ENCODE data around the gene RLBP1. TPM values are rescaled to one million over a fixed set of nuclear protein-coding genes. Genes with fewer than 3 reads are reported as not detected.

Gene RLBP1
- total and polyA plus RNA-seq, 10 of the 15 experiments (the other 5 are each of a cell fraction or from before 2014, with no cell fraction given) = 0.06 TPM; not detected in 9

DNA sequence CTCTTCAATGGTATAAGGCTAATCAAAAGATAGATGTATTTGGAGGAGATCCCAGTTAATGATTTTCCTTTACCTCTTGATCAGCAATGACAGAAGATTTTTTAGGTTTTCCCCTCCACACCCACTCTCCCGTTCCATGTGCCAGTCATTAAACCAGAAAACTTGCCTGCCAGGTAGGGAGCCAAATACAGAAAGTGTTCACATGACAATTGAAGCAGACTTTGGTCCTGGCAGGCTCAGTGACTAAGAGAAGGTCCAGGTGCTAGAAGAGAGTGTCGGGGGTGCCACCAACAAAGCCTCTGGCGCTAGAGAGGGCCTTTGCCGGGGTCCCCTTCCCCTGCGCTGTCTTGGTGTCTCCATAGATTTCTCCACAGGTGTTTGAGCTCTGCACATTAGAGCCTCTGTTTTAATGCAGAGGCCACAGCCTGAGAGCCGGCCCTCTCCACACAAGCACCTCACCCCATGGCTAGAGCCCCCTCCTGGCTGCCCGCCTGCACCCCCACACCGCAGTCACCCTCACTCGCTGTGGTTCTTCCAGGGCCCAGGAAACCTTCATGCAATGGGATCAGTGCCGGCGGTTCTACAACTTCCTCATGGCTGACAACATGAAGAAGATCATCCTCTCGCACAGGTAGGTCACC is 36.4 kb downstream of the RLBP1 start:
- in situ Hi-C loops (cut with MboI) = no loop called here

DNA sequence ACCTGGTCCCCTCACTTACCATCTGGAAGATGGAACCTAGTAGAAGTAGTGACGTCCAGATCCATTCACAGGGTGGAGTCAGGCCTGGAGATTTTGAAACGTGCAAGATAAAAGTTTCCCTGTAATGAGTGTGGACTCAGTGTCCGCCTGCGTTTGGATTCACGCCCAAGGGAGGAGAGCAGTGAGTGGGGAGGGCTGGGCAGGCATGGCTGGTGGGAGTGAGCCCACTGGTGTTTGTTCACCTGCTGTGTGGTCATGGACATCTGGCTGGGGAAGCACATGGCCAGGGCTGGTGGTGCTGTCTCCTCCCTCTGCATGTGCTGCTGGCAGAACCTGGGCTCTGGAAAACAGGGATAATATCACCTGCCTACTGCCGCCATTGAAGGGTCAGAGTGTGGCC is 37.0 kb downstream of the RLBP1 start:
- no peak for FAIRE-seq
- ChIA-PET CTCF (interaction anchor here (1.2 kb wide), 1 partner anchor 13 kb away, joined by 3 read pairs; no protein-coding TSS in a partner anchor), RAD21 (ENCODE audit: unreplicated experiment) (no interaction called here)
- TF ChIP-seq HDGF (IDR thresholded peaks at IDR 0.05) = no peak
- no peak for TF ChIP-seq CHD1 (IDR thresholded peaks at IDR 0.05; ENCODE audit: low read depth, low read length)
- TF ChIP-seq TAF1 (IDR thresholded peaks at IDR 0.05; ENCODE audit: borderline replicate concordance, low read depth, low read length) = no peak
- TF ChIP-seq CHD4 (IDR thresholded peaks at IDR 0.05) = no peak
- TF ChIP-seq, protein P1, sequence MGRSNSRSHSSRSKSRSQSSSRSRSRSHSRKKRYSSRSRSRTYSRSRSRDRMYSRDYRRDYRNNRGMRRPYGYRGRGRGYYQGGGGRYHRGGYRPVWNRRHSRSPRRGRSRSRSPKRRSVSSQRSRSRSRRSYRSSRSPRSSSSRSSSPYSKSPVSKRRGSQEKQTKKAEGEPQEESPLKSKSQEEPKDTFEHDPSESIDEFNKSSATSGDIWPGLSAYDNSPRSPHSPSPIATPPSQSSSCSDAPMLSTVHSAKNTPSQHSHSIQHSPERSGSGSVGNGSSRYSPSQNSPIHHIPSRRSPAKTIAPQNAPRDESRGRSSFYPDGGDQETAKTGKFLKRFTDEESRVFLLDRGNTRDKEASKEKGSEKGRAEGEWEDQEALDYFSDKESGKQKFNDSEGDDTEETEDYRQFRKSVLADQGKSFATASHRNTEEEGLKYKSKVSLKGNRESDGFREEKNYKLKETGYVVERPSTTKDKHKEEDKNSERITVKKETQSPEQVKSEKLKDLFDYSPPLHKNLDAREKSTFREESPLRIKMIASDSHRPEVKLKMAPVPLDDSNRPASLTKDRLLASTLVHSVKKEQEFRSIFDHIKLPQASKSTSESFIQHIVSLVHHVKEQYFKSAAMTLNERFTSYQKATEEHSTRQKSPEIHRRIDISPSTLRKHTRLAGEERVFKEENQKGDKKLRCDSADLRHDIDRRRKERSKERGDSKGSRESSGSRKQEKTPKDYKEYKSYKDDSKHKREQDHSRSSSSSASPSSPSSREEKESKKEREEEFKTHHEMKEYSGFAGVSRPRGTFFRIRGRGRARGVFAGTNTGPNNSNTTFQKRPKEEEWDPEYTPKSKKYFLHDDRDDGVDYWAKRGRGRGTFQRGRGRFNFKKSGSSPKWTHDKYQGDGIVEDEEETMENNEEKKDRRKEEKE (IDR thresholded peaks at IDR 0.05) = no peak
- TF ChIP-seq, protein P2, sequence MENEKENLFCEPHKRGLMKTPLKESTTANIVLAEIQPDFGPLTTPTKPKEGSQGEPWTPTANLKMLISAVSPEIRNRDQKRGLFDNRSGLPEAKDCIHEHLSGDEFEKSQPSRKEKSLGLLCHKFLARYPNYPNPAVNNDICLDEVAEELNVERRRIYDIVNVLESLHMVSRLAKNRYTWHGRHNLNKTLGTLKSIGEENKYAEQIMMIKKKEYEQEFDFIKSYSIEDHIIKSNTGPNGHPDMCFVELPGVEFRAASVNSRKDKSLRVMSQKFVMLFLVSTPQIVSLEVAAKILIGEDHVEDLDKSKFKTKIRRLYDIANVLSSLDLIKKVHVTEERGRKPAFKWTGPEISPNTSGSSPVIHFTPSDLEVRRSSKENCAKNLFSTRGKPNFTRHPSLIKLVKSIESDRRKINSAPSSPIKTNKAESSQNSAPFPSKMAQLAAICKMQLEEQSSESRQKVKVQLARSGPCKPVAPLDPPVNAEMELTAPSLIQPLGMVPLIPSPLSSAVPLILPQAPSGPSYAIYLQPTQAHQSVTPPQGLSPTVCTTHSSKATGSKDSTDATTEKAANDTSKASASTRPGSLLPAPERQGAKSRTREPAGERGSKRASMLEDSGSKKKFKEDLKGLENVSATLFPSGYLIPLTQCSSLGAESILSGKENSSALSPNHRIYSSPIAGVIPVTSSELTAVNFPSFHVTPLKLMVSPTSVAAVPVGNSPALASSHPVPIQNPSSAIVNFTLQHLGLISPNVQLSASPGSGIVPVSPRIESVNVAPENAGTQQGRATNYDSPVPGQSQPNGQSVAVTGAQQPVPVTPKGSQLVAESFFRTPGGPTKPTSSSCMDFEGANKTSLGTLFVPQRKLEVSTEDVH (IDR thresholded peaks at IDR 0.05; ENCODE audit: low read depth, partially characterized antibody) = no peak

More for the DNA sequence above, 36.4 kb downstream of the RLBP1 start:
- H3K9ac ChIP-seq (ENCODE audit: control insufficient read depth, insufficient read depth, low read length) = no peak overlapping the region
- no peak overlapping the region for H3K27ac ChIP-seq (ENCODE audit: control insufficient read depth, insufficient read depth)
- peaks cover 5 to 9% of the 10 kb centered on the region in 2 experiments for H3K36me3 ChIP-seq (ENCODE audit: control insufficient read depth in 2 of 2, insufficient read depth in 2 of 2, low read length in 1 of 2)
- POLR2A ChIA-PET = no interaction called here
- intact Hi-C loops (cut with micrococcal nuclease; ENCODE audit: unreplicated experiment) = no loop called here
- DNase-seq (ENCODE audit: low read depth, low spot score) (no peak), ATAC-seq (no peak), FAIRE-seq (no peak)
- RAD21 ChIA-PET (ENCODE audit: unreplicated experiment) = no interaction called here
- H4K20me1 ChIP-seq (ENCODE audit: control insufficient read depth, insufficient read depth) = no peaks in the 10 kb centered on the region
- SMC1A ChIA-PET (ENCODE audit: uncharacterized antibody, unreplicated experiment) = no interaction called here
- H3K9me3 ChIP-seq (replicated peaks; ENCODE audit: control insufficient read depth, insufficient read depth, low read length) = no peaks in the 10 kb centered on the region
- no TSS peak for BruUV-seq (replicated peaks)
- H3K4me2 ChIP-seq (ENCODE audit: control insufficient read depth, insufficient read depth) = no peak overlapping the region
- WGBS (ENCODE audit: insufficient coverage, insufficient replicate concordance, low lambda C conversion rate, missing lambda C conversion rate) = 95% methylated on average over 12 of the region's 12 CpGs
- H3K4me1 ChIP-seq (ENCODE audit: control insufficient read depth, insufficient read depth, low read length) = peaks cover 4% of the 10 kb centered on the region; the same call in 1 of the 2 replicates
- no peaks in the 10 kb centered on the region for H3K79me2 ChIP-seq (ENCODE audit: control insufficient read depth, insufficient read depth, low read length)
- CTCF ChIA-PET = interaction anchor here (1.4 kb wide), 1 partner anchor 56 kb away, joined by 5 read pairs; no protein-coding TSS in a partner anchor
- H3K4me3 ChIP-seq = no peak overlapping the region
- H3K27me3 ChIP-seq (replicated peaks in 1 of 2; ENCODE audit: control insufficient read depth in 2 of 2, insufficient read depth in 2 of 2, low read length in 1 of 2) = no peaks in the 10 kb centered on the region
- no peak overlapping the region for H2AFZ ChIP-seq (ENCODE audit: control insufficient read depth, low read depth, low read length)
- TF ChIP-seq GATAD2B (conservative IDR thresholded peaks at IDR 0.05; ENCODE audit: low read depth) (no peak), IKZF2 (IDR thresholded peaks at IDR 0.05) (no peak), KDM1A (IDR thresholded peaks at IDR 0.05; ENCODE audit: borderline replicate concordance) (no peak), SIX5 (IDR thresholded peaks at IDR 0.05; ENCODE audit: low read depth, low read length, severe bottlenecking) (no peak), TAF1 (IDR thresholded peaks at IDR 0.05; ENCODE audit: borderline replicate concordance, low read depth, low read length) (no peak), NFXL1 (IDR thresholded peaks at IDR 0.05; ENCODE audit: borderline replicate concordance) (no peak), WRNIP1 (IDR thresholded peaks at IDR 0.05; ENCODE audit: borderline replicate concordance, low read depth, low read length) (no peak), BACH1 (IDR thresholded peaks at IDR 0.05; ENCODE audit: borderline replicate concordance) (no peak), TCF3 (IDR thresholded peaks at IDR 0.05; ENCODE audit: borderline replicate concordance, insufficient read depth, low read depth, low read length) (no peak)
- TF ChIP-seq, protein P3, sequence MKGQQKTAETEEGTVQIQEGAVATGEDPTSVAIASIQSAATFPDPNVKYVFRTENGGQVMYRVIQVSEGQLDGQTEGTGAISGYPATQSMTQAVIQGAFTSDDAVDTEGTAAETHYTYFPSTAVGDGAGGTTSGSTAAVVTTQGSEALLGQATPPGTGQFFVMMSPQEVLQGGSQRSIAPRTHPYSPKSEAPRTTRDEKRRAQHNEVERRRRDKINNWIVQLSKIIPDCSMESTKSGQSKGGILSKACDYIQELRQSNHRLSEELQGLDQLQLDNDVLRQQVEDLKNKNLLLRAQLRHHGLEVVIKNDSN (IDR thresholded peaks at IDR 0.05; ENCODE audit: borderline replicate concordance, extremely low read length, insufficient read depth, low read depth, low read length) = no peak

More for the DNA sequence above, 37.0 kb downstream of the RLBP1 start:
- BruUV-seq (replicated peaks) = no TSS peak
- intact Hi-C loops (cut with micrococcal nuclease; ENCODE audit: unreplicated experiment) (no loop called here), in situ Hi-C loops (cut with MboI) (no loop called here)
- H3K4me3 ChIP-seq = no peak overlapping the region
- H3K36me3 ChIP-seq (ENCODE audit: control insufficient read depth in 2 of 2, insufficient read depth in 2 of 2, low read length in 1 of 2) = peaks cover 5 to 7% of the 10 kb centered on the region in 2 experiments
- no peak overlapping the region for H3K9ac ChIP-seq (ENCODE audit: control insufficient read depth, insufficient read depth, low read length)
- no peak overlapping the region for H2AFZ ChIP-seq (ENCODE audit: control insufficient read depth, low read depth, low read length)
- H3K4me2 ChIP-seq (ENCODE audit: control insufficient read depth, insufficient read depth) = no peak overlapping the region
- H3K4me1 ChIP-seq (ENCODE audit: control insufficient read depth, insufficient read depth, low read length) = peaks cover 7% of the 10 kb centered on the region; the same call in 1 of the 2 replicates
- H3K79me2 ChIP-seq (ENCODE audit: control insufficient read depth, insufficient read depth, low read length) = no peaks in the 10 kb centered on the region
- H3K27me3 ChIP-seq (replicated peaks in 1 of 2; ENCODE audit: control insufficient read depth in 2 of 2, insufficient read depth in 2 of 2, low read length in 1 of 2) = no peaks in the 10 kb centered on the region
- ChIA-PET SMC1A (ENCODE audit: uncharacterized antibody, unreplicated experiment) (no interaction called here), POLR2A (no interaction called here)
- no peaks in the 10 kb centered on the region for H4K20me1 ChIP-seq (ENCODE audit: control insufficient read depth, insufficient read depth)
- no peak for DNase-seq (ENCODE audit: low read depth, low spot score)
- 86% methylated on average over 6 of the region's 6 CpGs for WGBS (ENCODE audit: insufficient coverage, insufficient replicate concordance, low lambda C conversion rate, missing lambda C conversion rate)
- H3K27ac ChIP-seq (ENCODE audit: control insufficient read depth, insufficient read depth) = no peak overlapping the region
- H3K9me3 ChIP-seq (replicated peaks; ENCODE audit: control insufficient read depth, insufficient read depth, low read length) = no peaks in the 10 kb centered on the region
- no peak for ATAC-seq
